ENCODE data around the gene NDUFB3. TPM values are rescaled to one million over a fixed set of nuclear protein-coding genes. Genes with fewer than 3 reads are reported as not detected.
"Not testable (repeated sequence)": the region's sequence is repeated elsewhere in the genome, so short reads cannot be mapped to it uniquely, and the experiment has no call there.

NDUFB3 gene
- total RNA-seq = 100 to 1,000 TPM in 1 of 5 experiments, 10 to 100 TPM in 4; 18.3 to 109 (median 38.3) TPM
- polyA plus RNA-seq = 100 to 1,000 TPM; 246 to 361 TPM
- 4.0 reads per million, percentile 21 among the genes with 10 or more reads in this experiment for total RNA-seq

DNA sequence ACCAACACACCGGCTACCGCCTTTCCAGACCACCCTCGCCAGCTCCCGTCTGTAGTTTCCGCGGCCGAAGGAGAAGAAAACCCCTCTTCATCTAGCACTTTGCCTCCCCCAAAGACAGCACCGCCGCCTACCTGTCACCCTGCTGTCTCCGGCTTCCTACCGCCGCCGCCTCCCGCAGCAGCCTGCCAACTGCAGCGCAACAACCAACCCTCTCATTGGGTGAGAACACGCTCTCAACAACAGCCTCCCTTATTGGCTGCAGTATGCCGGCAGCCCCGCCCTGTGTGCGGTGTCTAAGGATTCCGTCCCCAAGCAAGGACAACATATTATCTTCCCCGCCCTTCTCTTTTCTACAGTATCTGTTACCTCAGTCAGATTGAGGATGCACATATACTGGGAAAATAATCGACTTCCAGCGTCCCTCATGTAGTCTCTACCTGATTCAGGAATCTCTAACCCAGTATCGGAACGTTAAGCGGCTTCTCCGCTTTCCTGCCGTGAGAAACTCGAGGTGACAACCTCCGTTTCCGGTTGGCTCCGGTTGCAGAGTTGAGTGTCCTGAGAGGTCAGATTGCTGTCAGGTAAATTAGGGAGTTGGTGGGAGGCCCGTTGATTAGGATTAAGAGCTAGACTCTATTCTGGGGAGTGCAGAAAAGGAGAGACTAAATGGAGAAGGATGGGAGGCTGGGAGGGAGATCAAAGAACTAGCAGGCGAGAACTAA lies at the start of gene NDUFB3, which contains the start of gene HYCC2:
NDUFB3 (plus strand) TSS at position 523 of the 722 bp plus-strand sequence. CDS start 6,882 bp downstream, outside the sequence.
HYCC2 (minus strand) TSS at position 193 of the 722 bp plus-strand sequence. CDS start 47,662 bp downstream, outside the sequence.
- Mint-ChIP-seq H3K36me3 (peaks cover 0 to 1% (median 0%) of the 10 kb centered on the region in 5 donors), H3K4me3 (peak within 1 kb of the TSS; percentile 91 to 99 (median 94)), H3K9me3 (peaks cover 0 to 4% (median 0%) of the 10 kb centered on the region in 11 donors), H3K27me3 (no peaks in the 10 kb centered on the region), H3K4me1 (peaks cover 31 to 74% (median 55%) of the 10 kb centered on the region in 7 donors), H3K27ac (peak within 1 kb of the TSS; percentile 86 to 99 (median 95))
- Histone ChIP-seq H3K36me3 (ENCODE audit: control insufficient read depth in 2 of 3, insufficient read depth in 3 of 3, low read length in 3 of 3) (peaks cover 0 to 4% (median 0%) of the 10 kb centered on the region in 3 experiments), H3K27ac (ENCODE audit: low read depth, low read length) (peak within 1 kb of the TSS; percentile 83), H3K4me3 (ENCODE audit: low read length) (peak within 1 kb of the TSS; percentile 92), H3K27me3 (ENCODE audit: control insufficient read depth in 2 of 2, insufficient read depth in 2 of 2, low read length in 2 of 2) (no peaks in the 10 kb centered on the region), H3K4me1 (ENCODE audit: control insufficient read depth in 2 of 2, insufficient read depth in 2 of 2, low read length in 2 of 2) (peaks cover 32 to 36% of the 10 kb centered on the region in 2 donors), H3K9me3 (ENCODE audit: control insufficient read depth in 2 of 3, low read length in 3 of 3) (no peaks in the 10 kb centered on the region)
- POLR2A ChIA-PET = interaction anchor here (1.0 to 6.7 kb wide), 9 partner anchors 45 to 359 kb away, joined by 3 to 97 read pairs (median 5); partner anchors contain the start of genes CFLAR, CLK1, NIF3L1 and PPIL3
- DNase-seq (peak; percentile 79 to 96 (median 95)), ATAC-seq (peak; percentile 98)
- intact Hi-C loops (cut with micrococcal nuclease) = loop anchor here (1.0 to 5.0 kb wide), 17 partner anchors 45 to 1841 kb away; partner anchors contain the start of genes BZW1 (in 2 of the 2), NIF3L1 (in 2 of the 2), PPIL3 (in 2 of the 2) and STRADB (in 2 of the 2)
- CTCF ChIA-PET = interaction anchor here (0.8 to 5.4 kb wide), 4 partner anchors 47 to 161 kb away, joined by 3 to 53 read pairs (median 4); no protein-coding TSS in a partner anchor

DNA sequence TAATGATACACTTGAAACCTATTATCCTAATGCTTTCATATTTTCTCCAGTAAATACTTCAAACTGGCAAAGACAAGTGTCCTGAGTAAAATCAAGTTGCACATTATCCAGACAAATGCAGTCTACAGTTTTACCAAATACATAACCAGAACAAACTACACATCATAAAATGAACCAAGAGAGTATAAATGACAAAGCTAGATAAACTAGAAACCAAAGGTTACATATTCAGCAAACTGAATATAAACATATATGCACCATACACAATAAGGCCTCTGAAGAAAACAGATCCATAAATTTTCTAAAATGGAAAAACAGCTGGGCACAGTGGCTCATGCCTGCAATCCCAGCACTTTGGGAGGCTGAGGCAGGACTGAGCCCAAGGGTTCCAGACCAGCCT lies 47.3 kb upstream of the NDUFB3 start:
- ChIA-PET POLR2A (interaction anchor here (0.9 to 1.2 kb wide), 2 partner anchors 12 to 99 kb away, joined by 3 to 4 read pairs; no protein-coding TSS in a partner anchor), CTCF (no interaction called here)
- Histone ChIP-seq H3K27ac (ENCODE audit: low read depth, low read length) (no peak overlapping the region), H3K27me3 (ENCODE audit: control insufficient read depth in 2 of 2, insufficient read depth in 2 of 2, low read length in 2 of 2) (no peaks in the 10 kb centered on the region), H3K4me1 (ENCODE audit: control insufficient read depth in 2 of 2, insufficient read depth in 2 of 2, low read length in 2 of 2) (no peaks in the 10 kb centered on the region), H3K36me3 (ENCODE audit: control insufficient read depth in 2 of 3, insufficient read depth in 3 of 3, low read length in 3 of 3) (peaks cover 0 to 16% (median 0%) of the 10 kb centered on the region in 3 experiments), H3K4me3 (ENCODE audit: low read length) (no peak overlapping the region), H3K9me3 (ENCODE audit: control insufficient read depth in 2 of 3, low read length in 3 of 3) (no peaks in the 10 kb centered on the region)
- H3K9me3 Mint-ChIP-seq = peaks cover 0 to 8% (median 1%) of the 10 kb centered on the region in 11 donors
- H3K27ac Mint-ChIP-seq = peak overlapping the region in 2 of 9 donors; percentile 24 to 38
- H3K36me3 Mint-ChIP-seq = peaks cover 8 to 53% (median 39%) of the 10 kb centered on the region in 5 donors
- peaks cover 21 to 53% (median 29%) of the 10 kb centered on the region in 7 donors for H3K4me1 Mint-ChIP-seq
- DNase-seq (no peak), ATAC-seq (no peak)
- no peaks in the 10 kb centered on the region for H3K27me3 Mint-ChIP-seq
- intact Hi-C loops (cut with micrococcal nuclease) = loop anchor here in 1 of 2 donors (5.0 kb wide), 1 partner anchor 43 kb away; no protein-coding TSS in a partner anchor
- no peak overlapping the region for H3K4me3 Mint-ChIP-seq

DNA sequence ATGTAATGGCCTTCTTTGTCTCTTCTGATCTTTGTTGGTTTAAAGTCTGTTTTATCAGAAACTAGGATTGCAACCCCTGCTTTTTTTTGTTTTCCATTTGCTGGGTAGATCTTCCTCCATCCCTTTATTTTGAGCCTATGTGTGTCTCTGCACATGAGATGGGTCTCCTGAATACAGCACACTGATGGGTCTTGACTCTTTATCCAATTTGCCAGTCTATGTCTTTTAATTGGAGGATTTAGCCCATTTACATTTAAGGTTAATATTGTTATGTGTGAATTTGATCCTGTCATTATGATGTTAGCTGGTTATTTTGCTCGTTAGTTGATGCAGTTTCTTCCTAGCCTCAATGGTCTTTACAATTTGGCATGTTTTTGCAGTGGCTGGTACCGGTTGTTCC lies 37.4 kb upstream of the NDUFB3 start:
- H3K4me3 ChIP-seq (ENCODE audit: low read length); H3K27me3 Mint-ChIP-seq; H3K27ac ChIP-seq (ENCODE audit: low read depth, low read length); CTCF ChIA-PET; H3K4me1 ChIP-seq (ENCODE audit: control insufficient read depth in 2 of 2, insufficient read depth in 2 of 2, low read length in 2 of 2); H3K27me3 ChIP-seq (ENCODE audit: control insufficient read depth in 2 of 2, insufficient read depth in 2 of 2, low read length in 2 of 2); ATAC-seq; H3K4me3 Mint-ChIP-seq; H3K4me1 Mint-ChIP-seq; H3K36me3 ChIP-seq (ENCODE audit: control insufficient read depth in 2 of 3, insufficient read depth in 3 of 3, low read length in 3 of 3); intact Hi-C loops (cut with micrococcal nuclease); H3K9me3 ChIP-seq (ENCODE audit: control insufficient read depth in 2 of 3, low read length in 3 of 3); POLR2A ChIA-PET; DNase-seq: not testable (repeated sequence)
- H3K27ac Mint-ChIP-seq = peak overlapping the region in 1 of 9 donors; percentile 8
- H3K36me3 Mint-ChIP-seq = peaks cover 0 to 52% (median 35%) of the 10 kb centered on the region in 5 donors
- peaks cover 0 to 20% (median 6%) of the 10 kb centered on the region in 11 donors for H3K9me3 Mint-ChIP-seq

DNA sequence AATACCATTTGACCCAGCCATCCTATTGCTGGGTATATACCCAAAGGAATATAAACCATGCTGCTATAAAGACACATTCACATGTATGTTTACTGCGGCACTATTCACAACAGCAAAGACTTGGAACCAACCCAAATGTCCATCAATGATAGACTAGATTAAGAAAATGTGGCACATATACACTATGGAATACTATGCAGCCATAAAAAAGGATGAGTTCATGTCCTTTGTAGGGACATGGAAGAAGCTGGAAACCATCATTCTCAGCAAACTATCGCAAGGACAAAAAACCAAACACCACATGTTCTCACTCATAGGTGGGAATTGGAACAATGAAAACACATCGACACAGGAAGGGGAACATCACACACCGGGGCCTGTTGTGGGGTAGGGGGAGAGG lies 33.4 kb upstream of the NDUFB3 start:
- H3K4me3 Mint-ChIP-seq; ATAC-seq; H3K27me3 ChIP-seq (ENCODE audit: control insufficient read depth in 2 of 2, insufficient read depth in 2 of 2, low read length in 2 of 2); H3K4me1 ChIP-seq (ENCODE audit: control insufficient read depth in 2 of 2, insufficient read depth in 2 of 2, low read length in 2 of 2); H3K27me3 Mint-ChIP-seq; H3K9me3 ChIP-seq (ENCODE audit: control insufficient read depth in 2 of 3, low read length in 3 of 3); intact Hi-C loops (cut with micrococcal nuclease); CTCF ChIA-PET; DNase-seq; H3K4me3 ChIP-seq (ENCODE audit: low read length); POLR2A ChIA-PET; H3K27ac ChIP-seq (ENCODE audit: low read depth, low read length); H3K27ac Mint-ChIP-seq: not testable (repeated sequence)
- Mint-ChIP-seq H3K9me3 (peaks cover 0 to 13% (median 6%) of the 10 kb centered on the region in 11 donors), H3K36me3 (peaks cover 3 to 52% (median 36%) of the 10 kb centered on the region in 5 donors), H3K4me1 (peaks cover 3 to 12% (median 5%) of the 10 kb centered on the region in 7 donors)
- H3K36me3 ChIP-seq (ENCODE audit: control insufficient read depth in 2 of 3, insufficient read depth in 3 of 3, low read length in 3 of 3) = peaks cover 0 to 11% (median 5%) of the 10 kb centered on the region in 3 experiments

DNA sequence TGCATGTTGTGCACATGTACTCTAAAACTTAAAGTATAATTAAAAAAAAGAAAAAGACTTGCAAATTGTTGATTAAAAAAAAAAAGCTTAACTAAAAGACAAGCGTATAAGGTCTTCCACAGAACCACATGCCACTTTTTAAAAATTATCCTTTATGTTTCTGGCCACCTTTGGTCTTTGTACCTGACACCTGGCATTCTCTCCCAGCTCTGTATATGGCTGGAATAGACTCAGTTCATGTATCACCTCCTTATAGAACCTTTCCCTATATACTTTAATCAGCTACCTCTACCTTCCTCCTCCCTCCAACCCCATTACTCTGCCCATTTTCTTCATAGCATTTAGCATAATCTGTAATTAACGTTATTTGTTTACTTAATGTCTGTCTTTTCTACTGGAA lies 32.9 kb upstream of the NDUFB3 start:
- Histone ChIP-seq H3K27ac (ENCODE audit: low read depth, low read length) (no peak overlapping the region), H3K27me3 (ENCODE audit: control insufficient read depth in 2 of 2, insufficient read depth in 2 of 2, low read length in 2 of 2) (no peaks in the 10 kb centered on the region), H3K4me1 (ENCODE audit: control insufficient read depth in 2 of 2, insufficient read depth in 2 of 2, low read length in 2 of 2) (no peaks in the 10 kb centered on the region), H3K4me3 (ENCODE audit: low read length) (no peak overlapping the region), H3K9me3 (ENCODE audit: control insufficient read depth in 2 of 3, low read length in 3 of 3) (no peaks in the 10 kb centered on the region), H3K36me3 (ENCODE audit: control insufficient read depth in 2 of 3, insufficient read depth in 3 of 3, low read length in 3 of 3) (peaks cover 0 to 15% (median 5%) of the 10 kb centered on the region in 3 experiments)
- Mint-ChIP-seq H3K36me3 (peaks cover 3 to 50% (median 34%) of the 10 kb centered on the region in 5 donors), H3K27ac (peak overlapping the region in 1 of 9 donors; percentile 46), H3K9me3 (peaks cover 0 to 13% (median 6%) of the 10 kb centered on the region in 11 donors), H3K27me3 (no peaks in the 10 kb centered on the region), H3K4me3 (no peak overlapping the region), H3K4me1 (peaks cover 3 to 12% (median 6%) of the 10 kb centered on the region in 7 donors)
- ChIA-PET CTCF (no interaction called here), POLR2A (no interaction called here)
- DNase-seq = no peak
- intact Hi-C loops (cut with micrococcal nuclease) = no loop called here
- no peak for ATAC-seq

DNA sequence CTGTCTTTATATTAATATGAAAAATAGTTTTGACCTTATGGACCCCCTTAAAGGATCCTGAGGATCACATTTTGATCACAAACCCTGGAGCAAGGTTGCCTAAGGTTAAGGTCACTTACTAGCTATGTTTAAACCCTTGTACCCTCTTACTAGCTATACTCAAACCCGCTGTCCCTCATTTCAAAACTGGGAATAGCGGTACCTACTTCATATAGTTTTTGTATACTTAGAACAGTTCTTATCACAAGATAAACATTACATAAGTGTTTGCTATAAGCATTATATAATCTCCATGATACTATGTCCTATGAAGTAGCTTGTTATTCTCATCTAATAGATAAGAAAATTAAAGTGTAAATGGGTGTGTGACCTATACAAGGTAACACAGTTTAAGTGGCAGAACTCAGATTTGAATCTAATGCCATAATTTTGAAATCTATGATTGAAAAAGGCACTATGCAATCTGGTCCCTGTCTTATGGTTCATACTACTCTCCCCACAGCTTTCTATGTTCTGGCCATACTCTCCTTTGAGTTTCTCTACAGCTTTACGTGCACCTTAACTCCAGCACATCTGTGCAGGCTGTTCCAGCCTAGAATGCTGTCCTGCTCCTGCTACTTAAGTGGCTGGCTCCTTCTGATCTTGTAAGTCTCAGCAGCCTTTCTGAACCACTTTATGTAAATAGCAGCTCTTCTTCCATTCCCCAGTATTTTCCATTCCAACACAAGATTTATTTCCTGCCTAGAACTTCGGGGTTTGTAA lies 30.8 kb upstream of the NDUFB3 start:
- Mint-ChIP-seq H3K27me3 (no peaks in the 10 kb centered on the region), H3K36me3 (peaks cover 3 to 43% (median 35%) of the 10 kb centered on the region in 5 donors), H3K27ac (peak overlapping the region in 2 of 9 donors; percentile 1 to 60), H3K4me1 (peaks cover 3 to 16% (median 9%) of the 10 kb centered on the region in 7 donors), H3K9me3 (peaks cover 0 to 13% (median 4%) of the 10 kb centered on the region in 11 donors), H3K4me3 (no peak overlapping the region)
- Histone ChIP-seq H3K27ac (ENCODE audit: low read depth, low read length) (no peak overlapping the region), H3K9me3 (ENCODE audit: control insufficient read depth in 2 of 3, low read length in 3 of 3) (no peaks in the 10 kb centered on the region), H3K36me3 (ENCODE audit: control insufficient read depth in 2 of 3, insufficient read depth in 3 of 3, low read length in 3 of 3) (peaks cover 0 to 24% (median 5%) of the 10 kb centered on the region in 3 experiments), H3K4me3 (ENCODE audit: low read length) (no peak overlapping the region), H3K27me3 (ENCODE audit: control insufficient read depth in 2 of 2, insufficient read depth in 2 of 2, low read length in 2 of 2) (no peaks in the 10 kb centered on the region), H3K4me1 (ENCODE audit: control insufficient read depth in 2 of 2, insufficient read depth in 2 of 2, low read length in 2 of 2) (no peaks in the 10 kb centered on the region)
- POLR2A ChIA-PET = no interaction called here
- ATAC-seq (no peak), DNase-seq (no peak)
- CTCF ChIA-PET = interaction anchor here (0.5 to 0.6 kb wide), 3 partner anchors 22 to 117 kb away, joined by 3 to 5 read pairs (median 4); no protein-coding TSS in a partner anchor
- intact Hi-C loops (cut with micrococcal nuclease) = loop anchor here in 1 of 2 donors (10.0 kb wide), 1 partner anchor 56 kb away; no protein-coding TSS in a partner anchor

Data from naive thymus-derived CD4-positive, alpha-beta T cell (primary cell).